GM18519 (cell line): ENCODE results near the gene NLRP6.
"Not testable (repeated sequence)": the region's sequence is repeated elsewhere in the genome, so short reads cannot be mapped to it uniquely, and the experiment has no call there.

Experiments used
- ATAC-seq: cut with Tn5 transposase; IDR thresholded peaks from one replicate; pipeline ENCODE4 v1.9.1; 2021; ENCODE audit warnings: mild to moderate bottlenecking, moderate library complexity; ENCODE audit not compliant: unreplicated experiment, low FRiP score

NLRP6 gene

GRCh38 chr11:278001-278951 lies at the start of gene NLRP6:
NLRP6 (plus strand) TSS chr11:278407; CDS start chr11:278570, 163 bp downstream.
- ATAC-seq = no peak

- ATAC-seq = no peak
Measured at GRCh38 chr11:230431-230830, 47.8 kb upstream of the NLRP6 start.

- ATAC-seq = no peak
Measured at GRCh38 chr11:232783-233565, 45.2 kb upstream of the NLRP6 start.

GRCh38 chr11:235180-235579 lies 43.0 kb upstream of the NLRP6 start:
- ATAC-seq = no peak

GRCh38 chr11:235609-235996 lies 42.6 kb upstream of the NLRP6 start:
- no peak for ATAC-seq

GRCh38 chr11:235997-236773 lies 42.0 kb upstream of the NLRP6 start, which contains the start of gene SIRT3:
SIRT3 (minus strand) TSS chr11:236342; CDS start chr11:236328, 14 bp downstream.
- peak; percentile 40 for ATAC-seq

GRCh38 chr11:236774-237767 lies 41.1 kb upstream of the NLRP6 start, which contains the start of gene PSMD13:
PSMD13 (plus strand) TSS chr11:236976; CDS start chr11:237050, 74 bp downstream.
- ATAC-seq = peak; percentile 65

- ATAC-seq = not testable (repeated sequence)
Measured at GRCh38 chr11:238346-238745, 39.9 kb upstream of the NLRP6 start.

- no peak for ATAC-seq
Measured at GRCh38 chr11:240315-240714, 37.9 kb upstream of the NLRP6 start.

GRCh38 chr11:241634-242033 lies 36.6 kb upstream of the NLRP6 start:
- ATAC-seq = no peak

GRCh38 chr11:244376-244775 lies 33.8 kb upstream of the NLRP6 start:
- ATAC-seq = no peak

- no peak for ATAC-seq
Measured at GRCh38 chr11:249062-249461, 29.1 kb upstream of the NLRP6 start.

GRCh38 chr11:250274-250673 lies 27.9 kb upstream of the NLRP6 start:
- no peak for ATAC-seq

- ATAC-seq = no peak
Measured at GRCh38 chr11:250740-251299, 27.4 kb upstream of the NLRP6 start.

GRCh38 chr11:251550-251949 lies 26.7 kb upstream of the NLRP6 start:
- no peak for ATAC-seq

GRCh38 chr11:252666-253065 lies 25.5 kb upstream of the NLRP6 start:
- no peak for ATAC-seq

- ATAC-seq = no peak
Measured at GRCh38 chr11:253160-253885, 24.9 kb upstream of the NLRP6 start.

GRCh38 chr11:253886-254270 lies 24.3 kb upstream of the NLRP6 start:
- ATAC-seq = no peak
